Left hindlimb (tissue), 1 donor: Measurements from ENCODE around the gene SLC3A2.

Experiments used
- DNase-seq: peaks from one replicate; pipeline ENCODE4 v3.0.0-alpha.2; 2018

Gene SLC3A2

DNA sequence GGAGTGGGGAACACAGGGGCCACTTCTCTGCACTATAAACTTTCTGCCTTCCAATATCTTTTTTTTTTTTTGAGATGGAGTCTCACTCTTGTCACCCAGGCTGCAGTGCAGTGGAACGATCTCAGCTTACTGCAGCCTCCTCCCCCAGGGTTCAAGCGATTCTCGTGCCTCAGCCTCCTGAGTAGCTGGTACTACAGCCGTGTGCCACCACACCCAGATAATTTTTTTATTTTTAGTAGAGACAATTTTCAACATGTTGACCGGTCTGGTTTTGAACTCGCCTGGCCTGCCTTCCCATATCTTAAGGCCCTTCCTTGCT is 1.7 kb downstream of the SLC3A2 start:
- DNase-seq: no peak

DNA sequence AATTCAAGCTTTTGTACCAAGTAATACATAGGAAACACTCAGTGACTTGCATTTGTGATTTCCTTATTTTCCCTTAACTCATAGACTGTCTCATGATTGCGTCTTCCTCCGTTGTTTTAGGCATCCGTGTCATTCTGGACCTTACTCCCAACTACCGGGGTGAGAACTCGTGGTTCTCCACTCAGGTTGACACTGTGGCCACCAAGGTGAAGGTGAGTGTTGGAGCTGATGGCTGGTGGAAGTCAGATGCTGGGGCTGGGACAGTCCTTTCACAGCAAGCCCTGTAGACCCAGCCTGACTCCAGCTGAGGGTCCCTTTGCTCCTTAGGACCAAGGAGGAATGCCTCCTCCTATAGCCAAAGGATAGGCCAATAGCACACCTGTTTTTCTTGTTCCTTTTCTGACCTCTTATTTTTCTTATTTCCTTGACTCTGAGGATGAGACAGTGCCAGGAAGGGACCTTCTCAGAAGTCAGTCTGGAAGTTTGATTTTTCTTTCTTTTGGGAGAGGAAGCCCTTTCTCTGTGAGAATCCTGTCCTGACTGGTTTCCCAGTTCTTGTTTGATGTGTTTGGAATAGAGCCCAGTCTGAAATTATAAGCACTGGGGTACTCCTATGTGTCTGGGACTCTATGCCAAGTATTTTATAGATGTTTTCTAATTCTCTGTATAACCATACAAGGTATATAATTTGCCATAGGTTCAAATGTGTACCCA is 2.2 kb downstream of the SLC3A2 start:
- DNase-seq: no peak

DNA sequence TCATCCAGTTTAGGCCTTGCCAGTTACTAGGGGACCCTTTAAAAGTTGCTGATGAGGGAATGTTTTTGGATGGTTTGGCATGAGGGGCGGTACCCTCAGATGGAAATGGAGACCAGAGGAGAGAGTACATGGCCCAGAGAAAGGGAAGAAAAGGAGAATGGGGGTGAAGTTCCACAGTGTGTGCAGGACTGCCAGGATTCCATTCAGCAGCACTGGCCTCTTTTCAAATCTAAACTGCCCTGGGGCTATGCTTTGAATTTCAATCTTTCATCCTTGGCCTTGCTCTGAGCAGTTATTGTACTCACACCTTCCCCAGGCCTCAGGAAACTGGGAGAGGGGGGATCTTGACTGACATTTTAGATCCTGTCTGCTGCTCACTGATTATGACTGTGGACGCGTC is 3.0 kb downstream of the SLC3A2 start:
- no peak for DNase-seq

DNA sequence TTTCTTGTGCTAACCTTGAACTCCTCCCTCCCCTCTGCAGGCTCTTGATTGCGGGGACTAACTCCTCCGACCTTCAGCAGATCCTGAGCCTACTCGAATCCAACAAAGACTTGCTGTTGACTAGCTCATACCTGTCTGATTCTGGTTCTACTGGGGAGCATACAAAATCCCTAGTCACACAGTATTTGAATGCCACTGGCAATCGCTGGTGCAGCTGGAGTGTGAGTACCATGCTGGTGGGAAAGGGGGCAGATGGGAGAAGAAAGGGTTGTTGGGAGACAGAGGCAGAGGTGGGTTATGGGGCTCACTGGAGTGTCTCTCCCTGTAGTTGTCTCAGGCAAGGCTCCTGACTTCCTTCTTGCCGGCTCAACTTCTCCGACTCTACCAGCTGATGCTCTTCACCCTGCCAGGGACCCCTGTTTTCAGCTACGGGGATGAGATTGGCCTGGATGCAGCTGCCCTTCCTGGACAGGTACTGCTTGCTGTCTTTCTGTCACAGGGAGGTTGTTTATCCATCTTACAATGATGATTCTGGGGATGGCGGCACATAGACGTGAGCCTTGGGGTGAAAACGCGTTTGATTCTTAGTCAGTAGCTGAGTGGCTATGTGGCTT is 4.5 kb downstream of the SLC3A2 start:
- DNase-seq: no peak

DNA sequence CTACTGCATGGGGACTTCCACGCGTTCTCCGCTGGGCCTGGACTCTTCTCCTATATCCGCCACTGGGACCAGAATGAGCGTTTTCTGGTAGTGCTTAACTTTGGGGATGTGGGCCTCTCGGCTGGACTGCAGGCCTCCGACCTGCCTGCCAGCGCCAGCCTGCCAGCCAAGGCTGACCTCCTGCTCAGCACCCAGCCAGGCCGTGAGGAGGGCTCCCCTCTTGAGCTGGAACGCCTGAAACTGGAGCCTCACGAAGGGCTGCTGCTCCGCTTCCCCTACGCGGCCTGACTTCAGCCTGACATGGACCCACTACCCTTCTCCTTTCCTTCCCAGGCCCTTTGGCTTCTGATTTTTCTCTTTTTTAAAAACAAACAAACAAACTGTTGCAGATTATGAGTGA is 7.7 kb downstream of the SLC3A2 start:
- DNase-seq: no peak

DNA sequence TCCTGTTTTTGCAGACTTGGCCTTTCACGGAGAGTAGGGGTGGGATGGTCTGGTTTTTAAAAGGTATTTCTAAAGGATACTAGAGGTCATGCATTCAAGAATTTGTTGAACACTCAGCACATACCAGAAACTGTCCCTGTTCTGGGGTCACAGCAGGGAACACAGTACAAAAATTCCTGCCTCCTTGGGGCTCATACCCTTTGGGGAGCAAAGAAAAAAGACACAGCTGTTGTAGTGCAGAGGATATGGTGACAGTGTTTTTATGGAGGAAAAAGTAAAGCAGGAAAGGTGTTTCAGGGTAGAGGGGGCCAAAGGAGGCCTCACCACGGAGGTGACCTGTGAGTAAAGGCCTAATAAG is 8.4 kb downstream of the SLC3A2 start:
- DNase-seq: no peak

DNA sequence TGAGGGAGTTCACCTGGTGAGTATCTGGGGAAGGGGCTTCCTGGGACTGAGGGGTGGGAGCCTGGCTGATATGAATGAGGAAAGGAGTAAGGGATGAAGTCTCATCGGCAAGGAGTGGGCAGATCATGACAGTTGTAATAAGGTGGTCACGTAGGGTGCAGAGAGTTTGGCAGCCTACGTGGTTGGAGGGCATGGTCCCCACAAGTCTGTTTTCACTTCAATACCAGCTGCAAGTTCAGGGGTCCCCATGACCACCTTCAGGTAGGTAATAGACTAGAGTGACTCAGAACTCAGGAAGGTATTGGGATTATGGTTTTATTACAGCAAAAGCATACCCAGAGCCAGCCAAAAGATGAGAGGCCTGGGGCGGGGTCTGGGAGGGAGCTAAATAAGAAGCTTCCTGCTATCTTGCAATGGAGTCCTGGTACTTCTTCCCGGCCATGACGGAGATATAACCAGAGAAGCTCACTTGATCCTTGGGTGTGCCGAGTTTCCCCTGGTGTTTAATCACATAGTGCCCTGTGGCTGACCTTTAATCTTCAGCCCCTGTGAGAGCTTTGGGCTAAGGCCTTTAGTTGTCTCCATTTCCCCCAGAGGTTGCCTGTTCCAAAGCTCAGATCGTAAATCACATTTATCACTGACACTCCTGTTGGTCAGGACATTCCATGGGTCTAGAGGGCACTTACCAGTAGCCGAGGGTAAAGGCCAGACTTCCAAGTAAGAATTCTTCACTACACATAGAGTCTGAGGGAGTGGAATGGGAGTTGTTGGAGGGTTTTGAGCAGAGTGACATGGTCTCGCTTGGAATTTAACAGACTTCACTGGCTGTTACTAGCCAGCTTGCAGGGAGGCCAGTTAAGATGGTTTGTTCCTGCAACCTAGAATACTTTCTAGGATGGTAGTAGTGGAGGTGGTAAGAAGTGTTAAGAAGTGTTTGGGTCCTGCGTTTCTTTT is 9.1 kb downstream of the SLC3A2 start:
- DNase-seq: peak; percentile 2

DNA sequence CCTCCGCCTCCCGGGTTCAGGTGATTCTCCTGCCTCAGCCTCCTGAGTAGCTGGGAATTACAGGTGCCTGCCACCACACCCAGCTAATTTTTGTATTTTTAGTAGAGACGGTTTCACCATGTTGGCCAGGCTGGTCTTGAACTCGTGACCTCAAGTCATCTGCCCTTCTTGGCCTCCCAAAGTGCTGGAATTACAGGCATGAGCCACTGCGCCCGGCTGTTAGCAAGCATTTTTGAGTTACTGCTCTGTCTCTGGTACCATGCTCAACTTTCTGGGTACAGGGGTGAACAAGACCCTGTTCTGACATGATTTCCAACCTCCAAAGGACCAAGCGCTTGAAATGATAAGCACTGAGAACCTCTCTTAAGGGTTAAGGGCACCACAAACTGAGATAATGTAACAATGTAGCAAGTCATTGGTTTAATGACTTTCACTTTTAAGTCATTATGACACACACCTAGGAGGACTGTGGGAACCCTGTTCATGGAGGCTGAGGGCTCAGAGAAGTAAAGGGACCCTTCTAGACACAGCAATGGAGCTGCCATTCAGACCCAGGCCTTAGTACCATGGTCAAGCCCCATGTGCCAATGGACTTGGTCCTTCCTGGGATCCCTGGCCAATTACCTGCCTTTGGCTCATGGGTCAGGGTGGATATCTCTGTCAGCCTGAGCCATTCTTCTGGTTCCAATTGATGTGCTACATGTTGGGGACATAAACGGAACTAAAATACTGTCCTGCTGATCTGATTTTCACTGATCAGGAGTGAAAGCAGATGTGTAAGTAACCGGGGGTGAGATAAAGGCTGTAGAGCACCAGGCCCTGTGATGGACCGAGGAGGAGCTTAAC is 11.6 kb downstream of the SLC3A2 start:
- DNase-seq: peak; percentile 4

DNA sequence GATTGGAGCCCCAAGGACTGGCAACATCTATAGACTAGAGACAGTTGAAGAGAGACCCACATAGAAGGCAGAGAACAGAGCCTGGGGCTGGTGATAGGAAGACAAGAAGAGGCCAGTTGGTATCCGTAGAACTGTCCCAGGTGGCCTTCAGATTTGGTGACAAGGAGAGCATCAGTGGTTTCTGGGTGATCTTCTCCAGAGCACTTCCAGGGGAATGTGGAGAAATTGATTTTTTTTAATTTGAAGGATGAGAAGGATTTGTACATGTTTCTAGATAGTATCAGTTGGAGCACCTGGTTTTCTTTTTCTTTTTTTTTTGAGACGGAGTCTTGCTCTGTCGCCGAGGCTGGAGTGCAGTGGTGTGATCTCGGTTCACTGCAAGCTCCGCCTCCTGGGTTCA is 14.8 kb downstream of the SLC3A2 start:
- DNase-seq: no peak

DNA sequence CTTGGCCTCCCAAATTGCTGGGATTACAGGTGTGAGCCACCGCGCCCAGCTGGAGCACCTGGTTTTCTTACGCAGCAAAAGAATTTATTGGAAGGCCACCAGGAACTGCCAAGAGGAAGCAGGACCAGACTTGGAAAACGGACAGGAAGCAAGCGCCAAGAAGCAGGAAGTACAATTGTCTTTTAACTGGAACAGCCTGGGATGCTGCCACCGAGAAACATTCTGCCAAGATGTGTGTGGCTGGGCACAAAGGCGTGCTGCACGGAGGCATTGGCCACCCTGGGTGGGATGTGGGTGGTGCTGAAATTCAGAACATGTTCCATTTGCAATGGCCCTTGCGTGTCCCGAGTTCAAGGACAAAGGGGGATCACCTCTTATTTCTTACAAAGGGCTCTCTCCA is 15.4 kb downstream of the SLC3A2 start:
- no peak for DNase-seq

DNA sequence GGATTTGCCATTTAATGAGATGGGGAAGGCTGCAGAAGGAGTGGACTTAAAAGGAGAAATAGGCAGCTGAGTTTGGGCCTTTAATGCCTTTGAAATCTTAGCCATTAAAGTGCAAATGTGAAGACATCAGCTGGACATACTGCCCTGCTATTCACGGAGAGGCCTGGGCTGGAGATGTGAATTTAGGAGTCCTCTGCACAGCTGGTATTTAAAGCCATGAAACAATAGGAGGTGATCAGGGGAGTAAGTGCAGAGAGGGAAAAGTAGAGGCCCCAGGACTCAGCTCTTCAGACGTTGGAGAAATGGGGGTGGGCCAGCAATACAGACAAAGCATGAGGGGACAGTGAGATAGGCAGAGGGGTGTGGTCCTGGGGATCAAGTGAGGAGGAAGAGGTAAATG is 16.6 kb downstream of the SLC3A2 start:
- DNase-seq: no peak

DNA sequence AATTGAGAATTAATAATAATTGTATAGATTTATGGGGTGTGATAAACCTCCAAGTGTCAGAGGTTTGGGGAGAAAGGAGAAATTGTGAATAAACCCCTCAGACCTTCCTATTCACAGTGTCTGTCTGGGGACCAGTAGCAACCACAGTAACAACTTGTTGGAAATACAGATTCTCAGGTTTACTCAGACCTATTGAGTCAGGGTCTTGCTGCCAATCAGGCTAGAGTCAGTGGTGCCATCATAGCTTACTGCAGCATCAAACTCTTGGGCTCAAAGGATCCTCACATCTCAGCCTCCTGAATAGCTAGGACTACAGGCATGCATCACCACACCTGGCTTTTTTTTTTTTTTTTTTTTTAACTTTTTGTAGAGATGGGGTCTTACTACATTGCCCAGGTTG is 17.3 kb downstream of the SLC3A2 start:
- no peak for DNase-seq

DNA sequence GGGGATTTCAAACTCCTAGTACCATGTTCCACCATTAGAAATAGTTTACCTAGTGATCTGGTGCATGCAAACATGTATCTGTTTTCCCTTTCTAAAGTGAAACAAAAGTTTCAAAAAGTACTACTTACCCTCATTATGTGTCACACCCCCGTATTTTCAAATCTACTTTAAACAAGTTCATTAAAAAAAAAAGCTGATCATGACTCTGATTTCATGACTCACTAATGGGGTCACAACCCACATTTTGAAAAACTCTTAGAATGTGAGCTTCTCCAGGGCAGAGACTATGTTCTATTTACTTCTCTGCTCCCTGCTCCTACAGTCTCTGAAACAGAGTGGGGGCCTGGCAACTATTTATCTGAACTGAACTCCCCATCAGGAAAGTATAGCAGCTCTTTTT is 22.2 kb downstream of the SLC3A2 start:
- no peak for DNase-seq

DNA sequence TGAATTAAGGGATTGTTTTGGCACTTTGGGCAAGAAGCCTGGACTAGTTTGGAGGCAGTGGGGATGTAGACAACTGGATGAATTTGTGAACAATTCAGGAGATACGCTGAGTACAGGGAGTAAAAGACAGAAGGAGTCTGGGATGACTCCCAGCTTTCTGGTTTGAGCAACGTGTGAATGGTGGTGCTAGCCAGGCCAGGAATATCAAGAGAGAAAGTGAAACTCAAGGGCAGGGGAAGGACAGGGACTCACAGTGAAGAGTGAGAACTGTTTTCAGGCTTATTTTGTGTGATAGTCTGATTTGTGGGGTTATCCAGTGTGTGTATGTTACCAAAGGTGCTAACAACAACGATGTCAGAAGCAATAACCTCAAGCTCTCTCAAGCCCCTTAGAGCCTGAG is 24.6 kb downstream of the SLC3A2 start:
- no peak for DNase-seq

DNA sequence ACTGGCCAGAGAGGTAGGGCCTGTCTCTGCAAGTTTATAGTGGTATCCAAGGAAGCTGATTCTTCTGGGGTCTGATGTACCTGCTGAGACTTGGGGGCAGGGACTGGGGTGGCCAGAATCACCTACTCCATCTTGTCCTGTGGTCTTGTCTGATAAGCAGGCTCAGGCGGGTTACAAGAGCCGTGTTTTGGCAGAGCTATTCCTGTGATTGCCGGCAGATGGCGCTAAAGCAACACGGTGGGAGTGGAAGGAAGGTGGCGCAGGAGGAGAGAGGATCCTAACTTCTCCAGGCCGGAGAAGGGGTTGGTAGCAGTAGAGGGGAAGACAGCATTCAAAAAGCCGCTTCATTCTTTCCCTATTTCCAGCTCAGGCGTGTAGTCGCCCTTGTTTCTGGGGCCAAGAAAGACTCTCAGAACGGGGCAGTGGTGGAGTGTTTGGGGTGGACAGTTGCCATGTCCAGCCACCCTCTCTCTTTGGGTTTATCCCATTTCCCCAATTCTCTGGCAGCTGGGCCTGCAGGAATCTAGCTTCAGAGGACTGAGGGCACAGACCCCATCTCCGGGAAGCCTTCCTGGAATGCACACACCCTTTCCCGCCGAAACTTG is 25.3 kb downstream of the SLC3A2 start:
- peak; percentile 85 for DNase-seq

DNA sequence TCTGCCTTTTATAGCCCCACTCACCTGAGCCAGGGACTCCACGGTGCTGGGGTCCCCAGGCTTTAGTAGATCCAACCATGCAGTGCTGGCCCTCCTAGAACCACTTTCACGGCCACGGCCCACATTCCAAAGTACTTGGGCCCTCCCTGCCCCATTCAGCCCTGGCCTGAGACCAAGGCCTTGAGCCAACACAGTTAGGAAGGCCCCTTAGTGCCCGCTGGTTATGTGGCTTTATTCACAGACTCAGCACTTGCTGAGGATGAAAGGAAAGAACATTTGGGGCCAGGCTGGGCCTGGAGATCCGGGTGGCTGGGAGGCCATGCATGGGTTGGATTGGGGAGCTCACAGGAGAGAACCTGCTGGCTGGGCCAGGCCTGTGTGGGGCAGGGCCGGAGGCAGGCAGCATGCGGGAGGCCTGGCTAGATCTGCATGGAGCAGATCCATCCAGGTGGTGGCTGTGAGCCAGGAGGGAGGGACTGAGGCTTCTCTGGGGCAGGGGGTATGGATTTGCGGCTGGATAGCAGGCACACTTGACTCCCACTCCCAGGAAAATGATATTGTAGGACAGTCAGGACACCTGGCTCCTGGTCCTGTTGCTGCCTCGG is 27.9 kb downstream of the SLC3A2 start:
- no peak for DNase-seq

DNA sequence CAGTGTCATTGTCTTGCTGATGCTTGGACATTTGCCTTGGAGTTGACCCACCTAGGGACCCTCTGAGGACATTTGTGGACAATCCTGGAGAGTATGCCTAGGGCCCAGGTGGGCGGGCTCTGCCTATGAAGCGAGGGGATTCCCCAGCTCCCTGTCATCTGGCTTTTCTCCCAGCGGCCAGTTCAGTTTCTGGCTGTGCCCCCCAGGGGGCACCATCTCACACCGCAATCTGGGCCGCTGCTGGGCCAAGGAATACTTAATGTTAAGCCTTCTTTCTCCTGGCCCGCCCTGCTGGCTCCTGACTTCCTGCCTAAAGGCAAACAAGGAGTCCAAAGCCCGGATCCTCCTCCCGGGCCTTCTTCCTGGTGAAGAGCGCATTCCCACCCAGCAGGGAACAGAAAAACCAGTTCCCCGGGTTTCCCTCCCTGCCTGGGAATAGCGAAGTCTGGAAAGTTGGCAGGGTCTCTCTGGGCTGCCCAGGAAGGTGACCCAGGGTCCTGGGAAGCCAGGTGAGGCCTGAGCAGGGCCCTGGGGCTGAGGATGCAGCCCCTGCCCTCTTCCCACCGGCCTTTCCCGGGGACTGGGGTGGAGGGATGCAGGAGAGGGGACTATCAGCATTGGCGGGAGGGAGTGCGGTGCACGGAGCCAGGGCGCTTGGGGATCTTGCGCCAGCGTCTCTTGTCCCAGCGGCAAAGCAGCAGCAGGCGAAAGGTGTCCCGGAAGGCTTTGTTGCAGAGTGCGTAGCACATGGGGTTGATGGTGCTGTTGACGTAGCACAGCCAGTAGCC is 28.6 kb downstream of the SLC3A2 start:
- DNase-seq: peak; percentile 73

DNA sequence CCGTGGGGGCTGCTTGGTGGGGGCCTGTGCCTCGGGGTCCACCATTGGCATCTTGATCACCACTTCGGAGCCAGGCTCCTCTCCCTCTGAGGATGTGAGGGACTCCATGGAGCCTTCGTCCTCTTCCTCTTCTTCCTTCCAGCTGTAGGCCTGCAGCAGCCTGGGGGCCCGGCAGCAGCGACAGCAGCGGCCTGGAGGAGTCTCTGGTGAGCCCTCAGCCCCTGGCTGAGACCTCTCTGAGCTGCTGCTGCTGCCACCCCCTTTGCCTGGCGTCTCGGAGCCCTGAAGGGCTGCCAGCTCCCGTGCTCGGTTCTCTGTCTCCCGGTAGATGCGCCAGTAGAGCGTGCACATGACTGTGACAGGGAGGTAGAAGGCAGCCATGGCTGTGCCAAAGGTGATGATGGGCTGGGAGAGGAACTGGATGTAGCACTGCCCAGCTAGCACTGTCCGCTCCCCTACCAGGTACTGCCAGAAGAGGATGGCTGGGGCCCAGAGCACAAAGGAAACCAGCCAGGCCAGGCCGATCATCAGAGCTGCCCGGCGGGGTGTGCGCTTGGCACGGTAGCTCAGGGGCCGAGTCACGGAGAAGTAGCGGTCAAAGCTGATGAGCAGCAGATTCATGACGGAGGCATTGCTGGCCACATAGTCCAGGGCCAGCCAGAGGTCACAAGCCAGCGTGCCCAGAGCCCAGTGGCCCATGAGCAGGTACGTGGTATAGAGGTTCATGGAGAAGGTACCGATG is 29.6 kb downstream of the SLC3A2 start:
- no peak for DNase-seq

DNA sequence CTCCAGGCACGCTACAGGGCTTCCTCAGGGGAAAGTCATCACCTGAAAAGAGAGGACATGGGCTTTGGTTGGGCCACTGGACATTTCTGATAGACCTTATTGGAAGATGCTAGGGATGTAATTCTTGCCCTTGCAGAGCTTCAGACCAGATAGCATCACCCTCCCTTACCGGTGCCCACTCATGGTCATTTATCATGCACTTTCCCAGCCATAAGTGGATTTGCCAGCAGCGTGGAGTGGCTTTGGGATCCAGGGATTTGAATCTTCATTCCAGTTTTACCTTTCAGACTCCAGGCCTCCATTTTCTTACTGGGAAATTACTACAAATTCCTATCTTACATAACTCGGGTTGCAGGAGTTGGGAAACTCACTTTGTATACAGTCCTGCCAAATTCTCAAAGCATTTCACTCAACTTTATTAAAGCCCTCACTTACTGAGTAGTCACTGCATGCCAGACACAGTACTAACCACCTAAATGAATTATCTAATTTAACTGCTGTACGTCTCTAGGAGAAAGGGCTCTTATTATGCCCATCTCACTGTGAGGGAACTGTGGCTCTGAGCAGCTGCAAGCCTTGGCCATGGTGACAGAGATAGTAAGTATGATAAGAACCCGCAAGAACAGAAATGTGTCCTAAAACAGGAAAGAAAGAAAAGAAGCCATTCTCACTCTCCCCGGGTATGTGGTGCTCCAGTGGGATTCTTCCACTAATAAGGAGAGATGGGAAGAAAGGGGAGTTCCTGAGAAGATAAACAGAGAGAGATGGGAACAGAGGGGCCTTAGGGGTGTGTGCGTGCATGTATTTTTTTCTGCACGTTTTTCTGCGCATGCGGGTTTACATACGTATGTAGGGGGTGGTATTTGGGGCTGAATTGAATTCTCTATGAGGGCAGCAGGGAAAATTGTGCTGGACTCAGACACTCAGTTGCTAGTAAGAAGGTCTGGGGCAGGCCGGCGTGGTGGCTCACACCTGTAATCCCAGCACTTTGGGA is 30.7 kb downstream of the SLC3A2 start:
- no peak for DNase-seq
